Esophagus muscularis mucosa (tissue), 3 donors: Measurements from ENCODE around the gene SFMBT1.

Experiments used
- POLR2A ChIP-seq: fragments of 450-650 bp; IDR thresholded peaks from one replicate; pipeline ENCODE4 v1.6.1; 2017; ENCODE audit warnings: antibody characterized with exemption, moderate library complexity, mild to moderate bottlenecking, low read depth
- TF ChIP-seq, protein P1 (sequence below), 3 experiments: fragments of 200-600 bp in 2 of 3; fragments of 450-650 bp in 1 of 3; sonication (generic) in 2 of 3; IDR thresholded peaks; one replicate each; pipeline ENCODE4 v1.5.1; 2017 to 2019; ENCODE audit warnings: antibody characterized with exemption in 3 of 3, mild to moderate bottlenecking in 2 of 3, moderate library complexity in 1 of 3

GRCh38 chr3:52920841-52921240 lies 125.0 kb downstream of the SFMBT1 start:
- TF ChIP-seq, protein P1, sequence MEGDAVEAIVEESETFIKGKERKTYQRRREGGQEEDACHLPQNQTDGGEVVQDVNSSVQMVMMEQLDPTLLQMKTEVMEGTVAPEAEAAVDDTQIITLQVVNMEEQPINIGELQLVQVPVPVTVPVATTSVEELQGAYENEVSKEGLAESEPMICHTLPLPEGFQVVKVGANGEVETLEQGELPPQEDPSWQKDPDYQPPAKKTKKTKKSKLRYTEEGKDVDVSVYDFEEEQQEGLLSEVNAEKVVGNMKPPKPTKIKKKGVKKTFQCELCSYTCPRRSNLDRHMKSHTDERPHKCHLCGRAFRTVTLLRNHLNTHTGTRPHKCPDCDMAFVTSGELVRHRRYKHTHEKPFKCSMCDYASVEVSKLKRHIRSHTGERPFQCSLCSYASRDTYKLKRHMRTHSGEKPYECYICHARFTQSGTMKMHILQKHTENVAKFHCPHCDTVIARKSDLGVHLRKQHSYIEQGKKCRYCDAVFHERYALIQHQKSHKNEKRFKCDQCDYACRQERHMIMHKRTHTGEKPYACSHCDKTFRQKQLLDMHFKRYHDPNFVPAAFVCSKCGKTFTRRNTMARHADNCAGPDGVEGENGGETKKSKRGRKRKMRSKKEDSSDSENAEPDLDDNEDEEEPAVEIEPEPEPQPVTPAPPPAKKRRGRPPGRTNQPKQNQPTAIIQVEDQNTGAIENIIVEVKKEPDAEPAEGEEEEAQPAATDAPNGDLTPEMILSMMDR (IDR thresholded peaks at IDR 0.05): no peak
- no peak for TF ChIP-seq POLR2A
